HepG2 (cell line): ENCODE results near the gene AUTS2. TPM values are rescaled to one million over a fixed set of nuclear protein-coding genes. Genes with fewer than 3 reads are reported as not detected.

ENCODE experiments used
- ATAC-seq: fragments of 200-7000 bp; cut with Tn5 transposase; 3 replicates; pipeline ENCODE4 v1.9.1; 2020; ENCODE audit warnings: mild to moderate bottlenecking, moderate library complexity
- BruUV-seq: library from RNA; stranded (reverse); fragments of 400-500 nt; replicated peaks from 2 replicates; lab custom pipeline; 2021; lab: Mats Ljungman, UMichigan
- CTCF ChIA-PET: fragments of 300-600 bp; formaldehyde crosslinking; extraction: SDS; loops from one replicate; lab custom pipeline; 2021; ENCODE audit warnings: low total read pairs, inconsistent platforms, low intra/inter-chr PET ratio; lab: Yijun Ruan, JAX
- POLR2A ChIA-PET: fragments of 350-600 bp; sonication (Branson Sonifier 250); formaldehyde crosslinking; loops from one replicate; lab custom pipeline; 2020; ENCODE audit warnings: antibody characterized with exemption, inconsistent platforms; lab: Yijun Ruan, JAX
- DNase-seq: peaks from one replicate; pipeline ENCODE4 v3.0.0-alpha.2; 2015; ENCODE audit warnings: low spot score
- FAIRE-seq: peaks from 3 replicates; lab custom pipeline; 2011; peaks lifted over from hg19 to GRCh38; lab: Jason Lieb, UNC
- H2AFZ ChIP-seq: one replicate; pipeline ENCODE4 v1.6.1; 2011; ENCODE audit warnings: low read length, inconsistent platforms
- H3K27ac ChIP-seq: fragments of 300-600 bp; 3 replicates; pipeline ENCODE4 v1.8.0; 2011; ENCODE audit warnings: mixed run types, mild to moderate bottlenecking, mixed read lengths, low read length, inconsistent platforms; ENCODE audit not compliant: insufficient read depth; ENCODE audit errors: extremely low read length
- H3K27me3 ChIP-seq, 2 experiments: fragments of 200-600 bp in 1 of 2; 2 replicates in 1 of 2; 3 replicates in 1 of 2; pipeline versions ENCODE4 v1.6.0 to v1.8.0; 2011; ENCODE audit warnings: low read length in 2 of 2, mild to moderate bottlenecking in 2 of 2, moderate library complexity in 2 of 2, inconsistent platforms in 1 of 2; ENCODE audit not compliant: insufficient read depth in 2 of 2, control insufficient read depth in 1 of 2
- H3K36me3 ChIP-seq, 2 experiments: fragments of 200-600 bp in 1 of 2; replicated peaks in 1 of 2; 2 replicates in 1 of 2; 3 replicates in 1 of 2; pipeline versions ENCODE4 v1.5.1 to v1.8.0; 2011; ENCODE audit warnings: low read length in 2 of 2, inconsistent platforms in 1 of 2; ENCODE audit not compliant: insufficient read depth in 2 of 2, control insufficient read depth in 1 of 2
- H3K4me1 ChIP-seq: 2 replicates; pipeline ENCODE4 v1.5.1; 2012; ENCODE audit warnings: low read length, inconsistent platforms; ENCODE audit not compliant: insufficient read depth
- H3K4me2 ChIP-seq: 2 replicates; pipeline ENCODE4 v1.6.0; 2011; ENCODE audit warnings: low read depth, low read length, inconsistent platforms
- H3K4me3 ChIP-seq, 3 experiments: fragments of 200-600 bp in 1 of 3; sonication (generic), shearing (Covaris generic) in 1 of 3; replicated peaks in 1 of 3; 2 replicates each; pipeline ENCODE4 v1.5.1; 2011 to 2016; ENCODE audit warnings: low read length in 3 of 3, inconsistent platforms in 2 of 3, low read depth in 2 of 3, mild to moderate bottlenecking in 2 of 3, control low read depth in 1 of 3, mixed read lengths in 1 of 3; ENCODE audit not compliant: insufficient read depth in 1 of 3
- H3K79me2 ChIP-seq: one replicate; pipeline ENCODE4 v1.6.1; 2011; ENCODE audit warnings: low read length, inconsistent platforms; ENCODE audit not compliant: insufficient read depth
- H3K9ac ChIP-seq: 2 replicates; pipeline ENCODE4 v1.6.0; 2011; ENCODE audit warnings: mild to moderate bottlenecking, low read depth, low read length, inconsistent platforms; ENCODE audit not compliant: insufficient read depth
- H3K9me3 ChIP-seq: 2 replicates; pipeline ENCODE4 v1.5.1; 2012; ENCODE audit warnings: mild to moderate bottlenecking, low read length
- H4K20me1 ChIP-seq: 2 replicates; pipeline ENCODE4 v1.6.0; 2011; ENCODE audit warnings: inconsistent platforms, mild to moderate bottlenecking, low read length, moderate library complexity; ENCODE audit not compliant: insufficient read depth
- ARID2 ChIP-seq: sonication (generic); formaldehyde crosslinking; IDR thresholded peaks from 2 replicates; pipeline ENCODE4 v1.8.1; 2022; ENCODE audit warnings: mild to moderate bottlenecking, missing genetic modification reagents, borderline replicate concordance
- FOXC1 ChIP-seq: sonication (generic); formaldehyde crosslinking; IDR thresholded peaks from 2 replicates; pipeline ENCODE4 v1.8.0; 2022; ENCODE audit warnings: mild to moderate bottlenecking, missing genetic modification reagents, borderline replicate concordance
- SMAD1 ChIP-seq: sonication (generic); formaldehyde crosslinking; IDR thresholded peaks from 2 replicates; pipeline ENCODE4 v1.4.0; 2020; ENCODE audit warnings: missing genetic modification reagents, low read depth, mild to moderate bottlenecking, borderline replicate concordance
- SRY ChIP-seq: sonication (generic); formaldehyde crosslinking; IDR thresholded peaks from 2 replicates; pipeline ENCODE4 v1.8.0; 2022; ENCODE audit warnings: mild to moderate bottlenecking, missing genetic modification reagents
- ZBTB8A ChIP-seq: sonication (generic); formaldehyde crosslinking; IDR thresholded peaks from 2 replicates; pipeline ENCODE4 v1.4.0; 2020; ENCODE audit warnings: mild to moderate bottlenecking, low read depth, missing genetic modification reagents, borderline replicate concordance
- ZSCAN22 ChIP-seq: sonication (generic); formaldehyde crosslinking; IDR thresholded peaks from 2 replicates; pipeline ENCODE4 v1.4.0; 2020; ENCODE audit warnings: mild to moderate bottlenecking, missing genetic modification reagents
- WGBS: methylation state at CpG from one replicate; pipeline ENCODE4 v1.1.6; 2017; ENCODE audit warnings: low lambda C conversion rate; 5-methylcytosine and 5-hydroxymethylcytosine counted together
- in situ Hi-C: cut with HindIII; loops from 2 replicates; pipeline ENCODE4 v1.10.0; 2017; ENCODE audit warnings: low pct_unique_long_range_greater_than_20kb; ENCODE audit not compliant: extremely low pct_ligation_motif_present
- intact Hi-C: fragments of 100-400 bp; cut with micrococcal nuclease; formaldehyde crosslinking; loops from one replicate; pipeline ENCODE4 v1.10.0; 2022; ENCODE audit not compliant: unreplicated experiment
- polyA plus RNA-seq, 8 experiments: library from polyadenylated mRNA; depleted of rRNA in 3 of 8; stranded (reverse) in 7 of 8; unstranded in 1 of 8; fragments of >200 nt; fragmentation: Illumina TruSeq in 4 of 8; extraction: Trizol in 4 of 8; gene quantifications; 2 replicates each; pipeline versions ENCODE4 v1.2.1 to v1.2.3, GENCODE V29; 2011 to 2016; ENCODE audit warnings: low read depth in 4 of 8, missing spikeins in 1 of 8, mixed read lengths in 1 of 8; ENCODE audit not compliant: insufficient read depth in 1 of 8
- total RNA-seq, 5 experiments: library from RNA; depleted of rRNA; stranded (reverse); fragments of >200 nt; fragmentation: Illumina TruSeq; extraction: Trizol; gene quantifications; 2 replicates each; pipeline ENCODE4 v1.2.3, GENCODE V29; 2016; ENCODE audit warnings: low read depth in 1 of 5
- TF ChIP-seq, protein P1 (sequence below): sonication (generic); formaldehyde crosslinking; IDR thresholded peaks from 2 replicates; pipeline ENCODE4 v1.4.0; 2020; ENCODE audit warnings: missing genetic modification reagents
- TF ChIP-seq, protein P2 (sequence below): sonication (generic); formaldehyde crosslinking; IDR thresholded peaks from 2 replicates; pipeline ENCODE4 v1.8.1; 2023; ENCODE audit warnings: mild to moderate bottlenecking, moderate library complexity, missing genetic modification reagents
- TF ChIP-seq, protein P3 (sequence below): sonication (generic); formaldehyde crosslinking; conservative IDR thresholded peaks from 2 replicates; pipeline ENCODE4 v1.8.0; 2022; ENCODE audit warnings: low read depth, missing genetic modification reagents
- TF ChIP-seq, protein P4 (sequence below): sonication (generic); formaldehyde crosslinking; IDR thresholded peaks from 2 replicates; pipeline ENCODE4 v1.4.0; 2020; ENCODE audit warnings: mild to moderate bottlenecking, missing genetic modification reagents, borderline replicate concordance
- TF ChIP-seq, protein P5 (sequence below): sonication (generic); formaldehyde crosslinking; IDR thresholded peaks from 2 replicates; pipeline ENCODE4 v1.4.0; 2020; ENCODE audit warnings: low read depth, mild to moderate bottlenecking, missing genetic modification reagents

Gene AUTS2
- total and polyA plus RNA-seq, 2 of the 13 experiments (the other 11 are each of a cell fraction or from before 2014, with no cell fraction given), result 0.38 TPM; not detected in 1

DNA sequence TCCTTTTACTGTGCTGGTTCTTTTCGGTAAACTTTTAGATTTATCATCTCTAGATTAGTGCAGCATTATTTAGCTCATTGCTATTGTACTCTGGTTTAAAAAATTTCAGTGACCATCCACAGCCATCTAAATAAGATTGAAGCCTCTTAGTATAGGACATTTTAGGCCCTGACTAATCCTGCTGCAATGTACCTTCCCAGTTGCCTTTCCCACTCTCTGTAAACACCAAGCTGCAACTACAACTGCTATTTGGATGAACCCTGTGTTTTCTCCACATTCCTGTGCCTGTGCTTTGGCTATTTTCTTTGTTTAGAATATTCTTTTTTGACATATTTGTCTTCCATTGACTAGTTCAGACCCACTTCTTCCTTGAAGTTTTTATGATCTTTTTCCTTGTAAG is 314.6 kb downstream of the AUTS2 start:
- 0% methylated on average over 1 of the region's 1 CpG for WGBS
- BruUV-seq, result no TSS peak
- no peaks in the 10 kb centered on the region for H3K27me3 ChIP-seq
- no peak overlapping the region for H2AFZ ChIP-seq
- in situ Hi-C loops (no loop called here), intact Hi-C loops (no loop called here)
- no peak for DNase-seq
- CTCF ChIA-PET, result no interaction called here
- no peak for ATAC-seq
- no peaks in the 10 kb centered on the region for H3K36me3 ChIP-seq
- FAIRE-seq, result no peak
- no peaks in the 10 kb centered on the region for H3K79me2 ChIP-seq
- no peaks in the 10 kb centered on the region for H4K20me1 ChIP-seq
- H3K4me3 ChIP-seq, result no peak overlapping the region
- H3K9ac ChIP-seq, result no peak overlapping the region
- POLR2A ChIA-PET, result no interaction called here
- no peaks in the 10 kb centered on the region for H3K4me1 ChIP-seq
- H3K27ac ChIP-seq, result no peak overlapping the region
- TF ChIP-seq, protein P1, sequence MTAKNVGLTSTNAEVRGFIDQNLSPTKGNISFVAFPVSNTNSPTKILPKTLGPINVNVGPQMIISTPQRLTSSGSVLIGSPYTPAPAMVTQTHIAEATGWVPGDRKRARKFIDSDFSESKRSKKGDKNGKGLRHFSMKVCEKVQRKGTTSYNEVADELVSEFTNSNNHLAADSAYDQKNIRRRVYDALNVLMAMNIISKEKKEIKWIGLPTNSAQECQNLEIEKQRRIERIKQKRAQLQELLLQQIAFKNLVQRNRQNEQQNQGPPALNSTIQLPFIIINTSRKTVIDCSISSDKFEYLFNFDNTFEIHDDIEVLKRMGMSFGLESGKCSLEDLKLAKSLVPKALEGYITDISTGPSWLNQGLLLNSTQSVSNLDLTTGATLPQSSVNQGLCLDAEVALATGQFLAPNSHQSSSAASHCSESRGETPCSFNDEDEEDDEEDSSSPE (CRISPR knock-in tag), result no peak
- TF ChIP-seq SMAD1 (CRISPR knock-in tag) (no peak), SRY (CRISPR knock-in tag) (no peak), ZSCAN22 (CRISPR knock-in tag) (no peak), ZBTB8A (no peak), FOXC1 (CRISPR knock-in tag) (no peak), ARID2 (CRISPR knock-in tag) (no peak)
- TF ChIP-seq, protein P2, sequence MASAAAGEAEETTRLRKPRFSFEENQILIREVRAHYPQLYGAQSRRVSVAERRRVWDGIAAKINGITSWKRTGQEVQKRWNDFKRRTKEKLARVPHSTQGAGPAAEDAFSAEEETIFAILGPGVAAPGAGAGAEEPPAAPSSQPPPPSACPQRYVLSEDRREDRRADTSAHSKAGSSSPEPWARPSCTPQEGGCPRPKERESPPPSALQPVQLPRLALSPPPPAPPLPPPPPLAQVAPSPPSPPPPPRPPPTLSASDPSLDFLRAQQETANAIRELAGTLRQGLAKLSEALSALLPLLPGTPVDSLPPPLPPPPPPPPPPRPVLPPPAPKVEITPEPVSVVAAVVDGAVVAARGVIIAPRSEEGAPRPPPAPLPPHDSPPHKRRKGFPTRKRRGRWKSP (CRISPR knock-in tag), result no peak
- TF ChIP-seq, protein P3, sequence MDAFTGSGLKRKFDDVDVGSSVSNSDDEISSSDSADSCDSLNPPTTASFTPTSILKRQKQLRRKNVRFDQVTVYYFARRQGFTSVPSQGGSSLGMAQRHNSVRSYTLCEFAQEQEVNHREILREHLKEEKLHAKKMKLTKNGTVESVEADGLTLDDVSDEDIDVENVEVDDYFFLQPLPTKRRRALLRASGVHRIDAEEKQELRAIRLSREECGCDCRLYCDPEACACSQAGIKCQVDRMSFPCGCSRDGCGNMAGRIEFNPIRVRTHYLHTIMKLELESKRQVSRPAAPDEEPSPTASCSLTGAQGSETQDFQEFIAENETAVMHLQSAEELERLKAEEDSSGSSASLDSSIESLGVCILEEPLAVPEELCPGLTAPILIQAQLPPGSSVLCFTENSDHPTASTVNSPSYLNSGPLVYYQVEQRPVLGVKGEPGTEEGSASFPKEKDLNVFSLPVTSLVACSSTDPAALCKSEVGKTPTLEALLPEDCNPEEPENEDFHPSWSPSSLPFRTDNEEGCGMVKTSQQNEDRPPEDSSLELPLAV, result no peak
- TF ChIP-seq, protein P4, sequence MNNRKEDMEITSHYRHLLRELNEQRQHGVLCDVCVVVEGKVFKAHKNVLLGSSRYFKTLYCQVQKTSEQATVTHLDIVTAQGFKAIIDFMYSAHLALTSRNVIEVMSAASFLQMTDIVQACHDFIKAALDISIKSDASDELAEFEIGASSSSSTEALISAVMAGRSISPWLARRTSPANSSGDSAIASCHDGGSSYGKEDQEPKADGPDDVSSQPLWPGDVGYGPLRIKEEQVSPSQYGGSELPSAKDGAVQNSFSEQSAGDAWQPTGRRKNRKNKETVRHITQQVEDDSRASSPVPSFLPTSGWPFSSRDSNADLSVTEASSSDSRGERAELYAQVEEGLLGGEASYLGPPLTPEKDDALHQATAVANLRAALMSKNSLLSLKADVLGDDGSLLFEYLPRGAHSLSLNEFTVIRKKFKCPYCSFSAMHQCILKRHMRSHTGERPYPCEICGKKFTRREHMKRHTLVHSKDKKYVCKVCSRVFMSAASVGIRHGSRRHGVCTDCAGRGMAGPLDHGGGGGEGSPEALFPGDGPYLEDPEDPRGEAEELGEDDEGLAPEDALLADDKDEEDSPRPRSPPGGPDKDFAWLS, result no peak
- TF ChIP-seq, protein P5, sequence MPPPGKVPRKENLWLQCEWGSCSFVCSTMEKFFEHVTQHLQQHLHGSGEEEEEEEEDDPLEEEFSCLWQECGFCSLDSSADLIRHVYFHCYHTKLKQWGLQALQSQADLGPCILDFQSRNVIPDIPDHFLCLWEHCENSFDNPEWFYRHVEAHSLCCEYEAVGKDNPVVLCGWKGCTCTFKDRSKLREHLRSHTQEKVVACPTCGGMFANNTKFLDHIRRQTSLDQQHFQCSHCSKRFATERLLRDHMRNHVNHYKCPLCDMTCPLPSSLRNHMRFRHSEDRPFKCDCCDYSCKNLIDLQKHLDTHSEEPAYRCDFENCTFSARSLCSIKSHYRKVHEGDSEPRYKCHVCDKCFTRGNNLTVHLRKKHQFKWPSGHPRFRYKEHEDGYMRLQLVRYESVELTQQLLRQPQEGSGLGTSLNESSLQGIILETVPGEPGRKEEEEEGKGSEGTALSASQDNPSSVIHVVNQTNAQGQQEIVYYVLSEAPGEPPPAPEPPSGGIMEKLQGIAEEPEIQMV (CRISPR knock-in tag), result no peak
- no peak overlapping the region for H3K4me2 ChIP-seq
- no peaks in the 10 kb centered on the region for H3K9me3 ChIP-seq
